Panc1 (cell line): Measurements from ENCODE around the gene ATXN2. TPM values are rescaled to one million over a fixed set of nuclear protein-coding genes. Genes with fewer than 3 reads are reported as not detected.
A peak's percentile ranks its signal among the peaks of the same experiment; 100 is the strongest.

Experiments used
- ATAC-seq: fragments of 200-7000 bp; cut with Tn5 transposase; 2 replicates; pipeline ENCODE4 v1.9.1; 2020; ENCODE audit warnings: mild to moderate bottlenecking, moderate library complexity
- BruUV-seq: library from RNA; stranded (reverse); fragments of 400-500 nt; replicated peaks from 2 replicates; lab custom pipeline; 2021; lab: Mats Ljungman, UMichigan
- CTCF ChIA-PET: fragments of 300-600 bp; sonication (Branson Sonifier 250); formaldehyde crosslinking; loops from one replicate; lab custom pipeline; 2022; ENCODE audit warnings: antibody characterized with exemption; lab: Charles Lee
- POLR2A ChIA-PET: fragments of 300-600 bp; sonication (Branson Sonifier 250); formaldehyde crosslinking; loops from one replicate; lab custom pipeline; 2022; ENCODE audit warnings: antibody characterized with exemption; lab: Charles Lee
- DNase-seq: peaks from one replicate; pipeline ENCODE4 v3.0.0-alpha.2; 2010; ENCODE audit warnings: low read depth, low spot score
- H3K27ac ChIP-seq: 2 replicates; pipeline ENCODE4 v1.5.1; 2011; ENCODE audit warnings: mild to moderate bottlenecking, low read length, inconsistent platforms
- H3K27me3 ChIP-seq: fragments of 200-500 bp; sonication (Bioruptor generic); 2 replicates; pipeline ENCODE4 v1.6.0; 2014; ENCODE audit warnings: low read length, inconsistent platforms; ENCODE audit not compliant: control insufficient read depth, insufficient read depth
- H3K36me3 ChIP-seq: fragments of 200-500 bp; sonication (Bioruptor generic); 2 replicates; pipeline ENCODE4 v1.5.1; 2014; ENCODE audit warnings: inconsistent platforms, mild to moderate bottlenecking, low read length, moderate library complexity; ENCODE audit not compliant: control insufficient read depth, insufficient read depth
- H3K4me1 ChIP-seq: 2 replicates; pipeline ENCODE4 v1.5.1; 2011; ENCODE audit warnings: inconsistent platforms, mild to moderate bottlenecking, low read length, moderate library complexity; ENCODE audit not compliant: control insufficient read depth, insufficient read depth
- H3K4me3 ChIP-seq, 2 experiments: 2 replicates each; pipeline ENCODE4 v1.5.1; 2011 to 2012; ENCODE audit warnings: low read depth in 2 of 2, low read length in 2 of 2, mild to moderate bottlenecking in 2 of 2, inconsistent platforms in 1 of 2, moderate library complexity in 1 of 2
- H3K9me3 ChIP-seq: fragments of 200-500 bp; sonication (Bioruptor generic); 2 replicates; pipeline ENCODE4 v1.5.1; 2014; ENCODE audit warnings: low read depth, mild to moderate bottlenecking, inconsistent platforms, low read length, moderate library complexity; ENCODE audit not compliant: control insufficient read depth, insufficient read depth
- POLR2AphosphoS5 ChIP-seq: IDR thresholded peaks from 2 replicates; pipeline ENCODE4 v1.6.1; 2012; ENCODE audit warnings: mild to moderate bottlenecking, low read depth, low read length, moderate library complexity
- SIN3A ChIP-seq: IDR thresholded peaks from 2 replicates; pipeline ENCODE4 v1.6.1; 2012; ENCODE audit warnings: low read depth, mild to moderate bottlenecking, low read length, moderate library complexity, borderline replicate concordance; ENCODE audit not compliant: insufficient read depth
- TCF7L2 ChIP-seq: IDR thresholded peaks from 2 replicates; pipeline ENCODE4 v1.6.1; 2011; ENCODE audit warnings: mild to moderate bottlenecking, low read depth, low read length, inconsistent platforms
- in situ Hi-C: cut with HindIII; loops from 2 replicates; pipeline ENCODE4 v1.10.0; 2016; ENCODE audit warnings: low sequenced_read_pairs, low pct_unique_long_range_greater_than_20kb
- intact Hi-C: fragments of 100-400 bp; cut with micrococcal nuclease; formaldehyde crosslinking; loops from one replicate; pipeline ENCODE4 v1.10.0; 2022; ENCODE audit not compliant: unreplicated experiment
- total RNA-seq: library from RNA; stranded (reverse); gene quantifications from one replicate; pipeline ENCODE4 v1.2.1, GENCODE V29; 2021; ENCODE audit not compliant: unreplicated experiment
- TF ChIP-seq, protein P1 (sequence below), 2 experiments: IDR thresholded peaks; 2 replicates each; pipeline ENCODE4 v1.6.1; 2011 to 2012; ENCODE audit warnings: low read depth in 2 of 2, control low read depth in 1 of 2, low read length in 1 of 2, mild to moderate bottlenecking in 1 of 2, moderate library complexity in 1 of 2; ENCODE audit not compliant: insufficient read depth in 1 of 2
- TF ChIP-seq, protein P2 (sequence below): fragments of 450-650 bp; IDR thresholded peaks from 2 replicates; pipeline ENCODE4 v1.5.1; 2017; ENCODE audit warnings: mild to moderate bottlenecking

ATXN2 gene
- total RNA-seq, 1 experiment from 2014 or later: 77.6 TPM

DNA sequence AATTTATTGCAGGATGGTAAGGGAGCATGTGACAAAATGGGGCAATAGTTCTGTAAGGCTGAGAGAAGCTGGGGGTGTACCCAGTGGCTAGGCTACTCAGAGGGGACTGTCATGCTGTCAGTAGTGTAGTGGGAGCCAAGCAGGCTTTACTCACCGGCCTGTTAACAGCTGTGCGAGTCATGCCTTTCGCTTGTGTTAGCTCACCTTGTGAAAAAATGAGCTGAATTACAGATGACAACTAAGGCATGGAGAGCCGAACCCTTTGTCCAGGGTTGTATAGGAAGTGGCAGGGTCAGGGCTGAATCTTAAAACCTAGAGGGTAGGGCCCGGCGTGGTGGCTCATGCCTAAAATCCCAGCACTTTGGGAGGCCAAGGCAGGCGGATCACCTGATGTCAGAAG is 155.5 kb downstream of the ATXN2 start:
- in situ Hi-C loops: no loop called here
- Histone ChIP-seq H3K4me3 (no peak overlapping the region), H3K27me3 (no peaks in the 10 kb centered on the region), H3K4me1 (peaks cover 62% of the 10 kb centered on the region), H3K9me3 (no peaks in the 10 kb centered on the region), H3K27ac (peak overlapping the region; percentile 60), H3K36me3 (no peaks in the 10 kb centered on the region)
- ChIA-PET POLR2A (interaction anchor here (0.8 kb wide), 1 partner anchor 9 kb away, joined by 13 read pairs; no protein-coding TSS in a partner anchor), CTCF (interaction anchor here (2.1 kb wide), 1 partner anchor 46 kb away, joined by 5 read pairs; no protein-coding TSS in a partner anchor)
- intact Hi-C loops: no loop called here
- DNase-seq (no peak), ATAC-seq (0 out of 2 replicates have a peak, but pooled peaks have one; percentile 9)
- BruUV-seq: no TSS peak
- TF ChIP-seq TCF7L2 (no peak), SIN3A (no peak), POLR2AphosphoS5 (no peak)
- TF ChIP-seq, protein P1, sequence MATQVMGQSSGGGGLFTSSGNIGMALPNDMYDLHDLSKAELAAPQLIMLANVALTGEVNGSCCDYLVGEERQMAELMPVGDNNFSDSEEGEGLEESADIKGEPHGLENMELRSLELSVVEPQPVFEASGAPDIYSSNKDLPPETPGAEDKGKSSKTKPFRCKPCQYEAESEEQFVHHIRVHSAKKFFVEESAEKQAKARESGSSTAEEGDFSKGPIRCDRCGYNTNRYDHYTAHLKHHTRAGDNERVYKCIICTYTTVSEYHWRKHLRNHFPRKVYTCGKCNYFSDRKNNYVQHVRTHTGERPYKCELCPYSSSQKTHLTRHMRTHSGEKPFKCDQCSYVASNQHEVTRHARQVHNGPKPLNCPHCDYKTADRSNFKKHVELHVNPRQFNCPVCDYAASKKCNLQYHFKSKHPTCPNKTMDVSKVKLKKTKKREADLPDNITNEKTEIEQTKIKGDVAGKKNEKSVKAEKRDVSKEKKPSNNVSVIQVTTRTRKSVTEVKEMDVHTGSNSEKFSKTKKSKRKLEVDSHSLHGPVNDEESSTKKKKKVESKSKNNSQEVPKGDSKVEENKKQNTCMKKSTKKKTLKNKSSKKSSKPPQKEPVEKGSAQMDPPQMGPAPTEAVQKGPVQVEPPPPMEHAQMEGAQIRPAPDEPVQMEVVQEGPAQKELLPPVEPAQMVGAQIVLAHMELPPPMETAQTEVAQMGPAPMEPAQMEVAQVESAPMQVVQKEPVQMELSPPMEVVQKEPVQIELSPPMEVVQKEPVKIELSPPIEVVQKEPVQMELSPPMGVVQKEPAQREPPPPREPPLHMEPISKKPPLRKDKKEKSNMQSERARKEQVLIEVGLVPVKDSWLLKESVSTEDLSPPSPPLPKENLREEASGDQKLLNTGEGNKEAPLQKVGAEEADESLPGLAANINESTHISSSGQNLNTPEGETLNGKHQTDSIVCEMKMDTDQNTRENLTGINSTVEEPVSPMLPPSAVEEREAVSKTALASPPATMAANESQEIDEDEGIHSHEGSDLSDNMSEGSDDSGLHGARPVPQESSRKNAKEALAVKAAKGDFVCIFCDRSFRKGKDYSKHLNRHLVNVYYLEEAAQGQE (IDR thresholded peaks at IDR 0.05; ENCODE audit: insufficient read depth in 1 of 2, low read depth in 2 of 2, low read length in 1 of 2): no peak
- TF ChIP-seq, protein P2, sequence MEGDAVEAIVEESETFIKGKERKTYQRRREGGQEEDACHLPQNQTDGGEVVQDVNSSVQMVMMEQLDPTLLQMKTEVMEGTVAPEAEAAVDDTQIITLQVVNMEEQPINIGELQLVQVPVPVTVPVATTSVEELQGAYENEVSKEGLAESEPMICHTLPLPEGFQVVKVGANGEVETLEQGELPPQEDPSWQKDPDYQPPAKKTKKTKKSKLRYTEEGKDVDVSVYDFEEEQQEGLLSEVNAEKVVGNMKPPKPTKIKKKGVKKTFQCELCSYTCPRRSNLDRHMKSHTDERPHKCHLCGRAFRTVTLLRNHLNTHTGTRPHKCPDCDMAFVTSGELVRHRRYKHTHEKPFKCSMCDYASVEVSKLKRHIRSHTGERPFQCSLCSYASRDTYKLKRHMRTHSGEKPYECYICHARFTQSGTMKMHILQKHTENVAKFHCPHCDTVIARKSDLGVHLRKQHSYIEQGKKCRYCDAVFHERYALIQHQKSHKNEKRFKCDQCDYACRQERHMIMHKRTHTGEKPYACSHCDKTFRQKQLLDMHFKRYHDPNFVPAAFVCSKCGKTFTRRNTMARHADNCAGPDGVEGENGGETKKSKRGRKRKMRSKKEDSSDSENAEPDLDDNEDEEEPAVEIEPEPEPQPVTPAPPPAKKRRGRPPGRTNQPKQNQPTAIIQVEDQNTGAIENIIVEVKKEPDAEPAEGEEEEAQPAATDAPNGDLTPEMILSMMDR: no peak

DNA sequence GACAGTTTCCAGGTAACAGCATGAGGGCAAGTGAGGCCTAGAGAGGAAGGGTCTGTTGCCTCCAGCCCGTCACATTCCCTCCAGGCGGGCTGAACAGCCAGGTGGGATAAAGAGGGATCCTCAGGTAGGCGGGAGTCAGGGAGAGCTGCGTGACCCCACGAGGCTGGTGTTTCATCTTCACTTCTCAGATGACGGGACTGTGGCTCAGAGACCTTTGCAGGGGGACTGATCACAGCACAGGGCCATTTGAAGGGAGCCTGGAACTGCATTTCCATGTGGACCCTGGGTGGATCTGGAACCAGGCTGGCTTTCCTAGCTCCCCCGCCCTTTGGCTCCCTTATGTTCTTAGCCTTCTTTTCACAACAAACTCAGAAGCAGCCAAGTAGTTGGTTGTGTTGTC is 156.0 kb downstream of the ATXN2 start:
- POLR2A ChIA-PET: interaction anchor here (0.8 kb wide), 1 partner anchor 9 kb away, joined by 13 read pairs; no protein-coding TSS in a partner anchor
- no peak for DNase-seq
- H3K27ac ChIP-seq: peak overlapping the region; percentile 60
- intact Hi-C loops: no loop called here
- ATAC-seq: no peak
- no peaks in the 10 kb centered on the region for H3K27me3 ChIP-seq
- TF ChIP-seq SIN3A (no peak), POLR2AphosphoS5 (no peak), TCF7L2 (no peak)
- TF ChIP-seq, protein P2: no peak
- TF ChIP-seq, protein P1 (IDR thresholded peaks at IDR 0.05; ENCODE audit: insufficient read depth in 1 of 2, low read depth in 2 of 2, low read length in 1 of 2): no peak
- H3K4me3 ChIP-seq: no peak overlapping the region
- H3K9me3 ChIP-seq: no peaks in the 10 kb centered on the region
- BruUV-seq: no TSS peak
- peaks cover 64% of the 10 kb centered on the region for H3K4me1 ChIP-seq
- in situ Hi-C loops: no loop called here
- CTCF ChIA-PET: no interaction called here
- H3K36me3 ChIP-seq: no peaks in the 10 kb centered on the region
